Posterior cingulate gyrus (tissue), 11 donors: ENCODE data around the gene NT5C3B.
"Not testable (repeated sequence)": the region's sequence is repeated elsewhere in the genome, so short reads cannot be mapped to it uniquely, and the experiment has no call there.

Experiments
- DNase-seq, 10 donors: peaks; one replicate each; pipeline versions ENCODE4 v3.0.0 to v3.0.0-alpha.2; 2020 to 2021; ENCODE audit warnings: mixed read lengths in 3 of 10
- intact Hi-C: fragments of 100-400 bp; cut with DNase I; formaldehyde crosslinking; loops from one replicate; pipeline ENCODE4 v1.15.1; 2023

Gene NT5C3B

DNA sequence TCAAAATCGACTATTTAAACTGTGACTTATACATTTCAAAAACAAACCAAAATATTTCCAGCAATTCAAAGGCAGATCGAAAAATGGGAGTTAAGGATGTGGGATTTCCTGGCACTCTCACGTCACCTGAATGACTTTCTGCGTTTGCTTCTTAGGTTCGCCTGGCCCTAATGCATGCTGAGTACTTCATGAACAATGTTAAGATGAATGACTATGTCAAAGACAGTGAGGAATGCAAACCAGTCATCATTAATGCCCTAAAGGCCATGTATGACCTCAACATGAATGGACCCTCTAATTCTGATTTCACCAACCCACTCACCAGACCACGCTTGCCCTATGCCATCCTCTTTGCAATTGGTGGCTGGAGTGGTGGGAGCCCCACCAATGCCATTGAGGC lies 8.9 kb upstream of the NT5C3B start:
- DNase-seq: no peak
- intact Hi-C loops: no loop called here

GRCh38 chr17:41840781-41841180 lies 4.7 kb upstream of the NT5C3B start:
- intact Hi-C loops, DNase-seq: not testable (repeated sequence)

- DNase-seq, intact Hi-C loops: not testable (repeated sequence)
These were observed 3.4 kb upstream of the NT5C3B start for GRCh38 chr17:41839448-41839847.

- DNase-seq: peak in 1 of 10 donors; percentile 29
- intact Hi-C loops: no loop called here
These were observed 1.9 kb upstream of the NT5C3B start, which contains the start of gene KLHL10 for GRCh38 chr17:41837761-41838538. TSS of gene KLHL10 (plus strand) at chr17:41837825. CDS start at chr17:41837933, 108 bp downstream.

DNA sequence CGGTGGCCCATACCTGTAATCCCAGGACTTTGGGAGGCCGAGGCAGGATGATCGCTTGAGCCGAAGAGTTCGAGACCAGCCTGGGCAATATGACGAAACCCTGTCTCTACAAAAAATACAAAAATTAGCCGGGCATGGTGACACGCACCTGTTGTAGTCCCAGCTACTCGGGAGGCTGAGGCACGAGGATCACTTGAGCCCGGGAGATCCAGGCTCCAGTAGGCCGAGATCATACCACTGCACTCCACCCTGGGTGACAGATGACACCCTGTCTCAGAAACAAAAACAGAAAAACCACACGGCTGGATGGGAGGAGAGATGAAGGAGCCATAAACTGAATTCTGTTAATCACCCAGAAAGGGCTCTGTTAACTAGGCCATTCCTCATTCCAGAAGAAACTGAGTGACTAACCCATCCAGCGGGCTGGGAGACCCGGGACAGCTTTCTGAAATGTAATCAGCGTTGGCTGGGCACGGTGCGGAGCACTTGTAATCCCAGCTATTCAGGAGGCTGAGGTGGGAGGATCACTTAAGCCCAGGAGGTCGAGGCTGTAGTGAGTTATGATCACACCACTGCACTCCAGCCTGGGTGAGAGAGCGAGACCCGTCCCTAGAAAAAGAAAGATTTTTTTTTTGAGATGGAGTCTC lies 641 bp upstream of the NT5C3B start:
- DNase-seq: peak in 1 of 10 donors; percentile 76
- intact Hi-C loops: no loop called here

DNA sequence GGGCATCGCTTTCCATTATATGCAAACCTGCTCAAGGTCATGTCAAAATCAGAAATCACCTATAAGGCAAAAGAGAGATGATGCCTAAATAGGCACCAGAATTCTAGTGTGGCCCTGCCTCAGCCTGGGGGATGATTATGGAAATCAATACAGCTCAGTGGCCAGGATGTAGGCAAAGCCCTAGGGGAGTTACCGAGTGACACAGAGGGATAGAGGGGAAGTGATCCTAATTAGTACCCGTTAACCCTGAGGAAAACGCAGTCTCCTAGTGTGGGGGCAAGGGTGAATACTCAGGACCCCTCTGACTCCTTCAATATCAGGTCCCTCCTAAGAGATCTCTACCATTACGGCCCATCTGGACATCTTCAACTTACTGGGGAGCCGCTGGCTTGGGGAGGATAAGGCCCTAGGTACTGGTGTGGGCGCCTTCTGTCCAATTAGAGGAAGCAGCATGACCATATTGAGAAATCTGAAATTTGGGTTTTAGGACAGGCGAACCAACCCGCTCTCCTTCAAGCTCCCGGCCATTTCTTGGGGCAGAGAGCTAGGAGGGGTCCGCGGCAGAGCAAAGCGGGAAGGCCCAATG lies 725 bp downstream of the NT5C3B start:
- DNase-seq: no peak
- intact Hi-C loops: no loop called here

- intact Hi-C loops: not testable (repeated sequence)
- peak in 1 of 10 donors; percentile 27 for DNase-seq
These were observed 6.1 kb downstream of the NT5C3B start for GRCh38 chr17:41829961-41830360.

DNA sequence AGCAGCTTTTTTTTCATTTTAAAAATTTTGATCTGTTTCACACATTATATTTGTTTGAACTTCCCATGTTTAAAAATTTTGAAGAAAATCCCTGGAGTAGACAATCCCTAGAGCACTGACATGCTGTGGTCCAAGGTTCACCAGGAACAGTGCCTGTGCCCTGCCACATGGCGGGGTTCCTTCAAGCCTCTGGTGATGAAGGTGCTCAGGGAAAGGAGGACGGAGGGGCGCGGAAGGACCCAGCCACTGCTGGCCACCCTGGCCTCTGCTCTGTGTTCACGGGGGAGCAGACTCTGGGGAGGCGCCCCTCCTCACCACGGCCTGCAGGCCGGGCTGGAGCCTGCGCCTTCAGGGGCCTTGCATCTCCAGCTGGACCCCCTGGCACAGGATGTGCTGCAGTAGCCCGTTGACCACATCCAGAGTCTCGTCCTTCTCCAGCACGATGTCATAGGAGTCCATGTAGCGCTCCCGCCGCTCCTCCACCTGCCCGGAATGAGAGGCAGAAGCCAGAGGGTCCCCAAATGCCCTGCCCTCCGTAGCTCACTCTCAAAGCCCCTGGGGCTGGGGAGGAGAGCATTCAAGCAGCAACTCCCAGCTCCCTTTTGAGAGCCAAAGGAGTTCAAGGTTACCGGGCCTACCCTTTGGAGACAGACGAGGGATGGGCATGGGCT lies 10.7 kb downstream of the NT5C3B start:
- peak in 1 of 10 donors; percentile 74 for DNase-seq
- intact Hi-C loops: no loop called here

DNA sequence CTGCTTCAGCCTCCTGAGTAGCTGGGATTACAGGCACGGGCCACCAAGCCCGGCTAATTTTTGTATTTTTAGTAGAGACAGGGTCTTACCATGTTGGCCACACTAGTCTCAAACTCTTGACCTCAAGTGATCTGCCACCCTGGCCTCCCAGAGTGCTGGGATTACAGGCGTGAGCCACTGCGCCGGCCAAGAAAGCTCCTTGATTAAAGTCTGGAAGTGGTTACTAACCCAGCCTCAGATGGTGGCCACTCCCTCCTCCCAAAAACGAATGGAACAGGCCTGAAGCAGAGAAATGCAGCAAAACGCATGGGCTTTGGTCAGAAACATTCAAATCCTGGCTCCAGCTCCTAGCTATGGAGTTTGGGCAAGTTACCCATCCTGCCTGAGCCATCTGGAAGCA lies 11.9 kb downstream of the NT5C3B start:
- intact Hi-C loops: no loop called here
- DNase-seq: peak in 1 of 10 donors; percentile 51

DNA sequence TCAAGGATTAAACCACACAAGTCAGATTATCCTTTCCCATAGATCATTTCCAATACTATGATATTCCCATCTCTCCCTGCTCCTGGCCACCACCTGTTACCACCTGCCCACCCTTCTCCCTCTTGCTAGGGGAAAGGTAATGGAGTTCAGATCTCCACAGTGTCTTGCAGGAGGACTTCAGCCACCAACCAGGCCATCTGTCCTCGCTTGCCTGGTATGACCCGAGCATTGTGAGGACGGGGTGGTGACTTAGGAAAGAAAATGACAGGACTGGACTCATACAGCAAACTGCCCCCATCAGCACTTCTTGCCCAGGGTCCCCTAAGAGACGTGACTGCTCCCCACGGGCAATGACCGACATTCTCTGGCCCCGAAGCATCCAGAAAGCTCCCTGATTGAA lies 12.5 kb downstream of the NT5C3B start:
- DNase-seq: peak in 3 of 10 donors; percentile 18 to 35 (median 22)
- intact Hi-C loops: no loop called here

DNA sequence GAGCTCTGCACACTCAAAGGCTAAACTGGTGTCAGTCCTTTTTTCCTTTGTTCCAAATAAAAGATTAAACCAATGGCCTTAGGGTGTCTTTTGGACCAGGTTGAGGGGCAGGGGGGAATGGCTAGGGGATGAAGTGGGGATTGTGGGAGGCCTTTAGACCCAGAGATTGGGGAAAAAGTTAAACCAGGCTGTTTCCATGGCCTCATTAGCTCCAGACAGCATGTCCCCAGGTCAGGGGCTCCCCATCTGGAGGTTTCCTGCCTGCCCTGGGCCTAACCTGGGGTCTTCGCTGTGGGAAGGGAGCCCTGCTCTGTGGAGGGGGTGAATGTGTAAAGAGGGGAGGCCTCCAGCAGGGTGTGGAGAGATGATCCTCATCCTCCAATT lies 12.9 kb downstream of the NT5C3B start:
- DNase-seq: peak in 1 of 10 donors; percentile 26
- intact Hi-C loops: no loop called here

- intact Hi-C loops: no loop called here
- DNase-seq: peak in 1 of 10 donors; percentile 50
These were observed 13.6 kb downstream of the NT5C3B start for GRCh38 chr17:41822216-41823140.

DNA sequence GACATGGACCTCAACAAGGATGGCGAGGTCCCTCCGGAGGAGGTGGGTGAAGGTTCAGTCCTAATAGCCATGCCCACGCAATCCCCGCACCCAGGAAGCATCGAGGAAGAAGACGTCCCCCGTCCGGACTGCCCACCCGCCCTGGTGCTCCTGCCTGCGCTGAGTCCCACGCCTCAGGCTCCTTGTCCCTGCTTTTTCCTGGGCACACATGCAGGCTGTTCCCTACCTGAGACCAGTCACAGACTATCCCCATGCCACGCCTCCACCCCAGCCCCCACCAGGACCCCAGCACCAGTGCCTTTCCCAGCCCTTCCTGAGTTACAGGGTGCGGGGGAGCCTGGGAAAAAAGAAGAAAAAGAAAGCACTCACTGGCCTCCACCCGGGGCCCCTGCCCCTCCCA lies 14.3 kb downstream of the NT5C3B start:
- intact Hi-C loops: no loop called here
- DNase-seq: peak in 1 of 10 donors; percentile 40

DNA sequence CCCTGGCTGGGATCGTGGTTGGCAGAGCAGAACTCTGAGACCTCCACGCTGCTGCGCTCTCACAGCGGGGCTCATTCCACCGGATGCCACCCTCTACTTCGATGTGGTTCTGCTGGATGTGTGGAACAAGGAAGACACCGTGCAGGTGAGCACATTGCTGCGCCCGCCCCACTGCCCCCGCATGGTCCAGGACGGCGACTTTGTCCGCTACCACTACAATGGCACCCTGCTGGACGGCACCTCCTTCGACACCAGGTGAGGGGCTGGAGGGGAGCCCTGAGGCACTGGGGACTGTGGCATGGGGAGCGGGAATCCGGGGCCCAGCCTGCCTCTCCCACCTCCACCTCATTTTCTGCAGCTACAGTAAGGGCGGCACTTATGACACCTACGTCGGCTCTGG lies 18.0 kb downstream of the NT5C3B start:
- DNase-seq: peak in 1 of 10 donors; percentile 50
- intact Hi-C loops: no loop called here

- DNase-seq: peak in 1 of 10 donors; percentile 72
- intact Hi-C loops: no loop called here
These were observed 19.3 kb downstream of the NT5C3B start for GRCh38 chr17:41816637-41817320.

- intact Hi-C loops: no loop called here
- no peak for DNase-seq
These were observed 21.8 kb downstream of the NT5C3B start for GRCh38 chr17:41814195-41814594.

DNA sequence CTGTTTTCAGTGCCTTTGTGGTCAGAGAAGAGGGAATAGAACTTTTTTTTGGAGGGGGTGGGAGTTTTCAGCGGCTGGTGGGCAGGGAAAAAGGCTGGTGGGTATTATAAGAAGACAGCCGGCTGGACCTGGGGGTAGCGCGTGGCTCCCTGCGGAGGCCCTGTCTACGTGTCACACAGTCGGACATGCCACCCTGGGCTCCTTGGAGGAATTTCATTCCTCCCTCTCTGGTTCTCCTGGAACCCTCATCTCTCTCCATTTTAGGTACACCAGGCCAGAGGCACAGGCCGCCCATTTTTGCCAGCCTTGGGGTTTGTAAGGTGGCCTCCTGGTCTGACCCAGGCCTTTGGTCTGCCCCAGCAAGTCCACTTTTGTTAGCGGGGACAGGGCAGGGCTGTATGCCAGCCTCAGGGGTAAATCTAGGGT lies 22.3 kb downstream of the NT5C3B start:
- no peak for DNase-seq
- intact Hi-C loops: no loop called here

DNA sequence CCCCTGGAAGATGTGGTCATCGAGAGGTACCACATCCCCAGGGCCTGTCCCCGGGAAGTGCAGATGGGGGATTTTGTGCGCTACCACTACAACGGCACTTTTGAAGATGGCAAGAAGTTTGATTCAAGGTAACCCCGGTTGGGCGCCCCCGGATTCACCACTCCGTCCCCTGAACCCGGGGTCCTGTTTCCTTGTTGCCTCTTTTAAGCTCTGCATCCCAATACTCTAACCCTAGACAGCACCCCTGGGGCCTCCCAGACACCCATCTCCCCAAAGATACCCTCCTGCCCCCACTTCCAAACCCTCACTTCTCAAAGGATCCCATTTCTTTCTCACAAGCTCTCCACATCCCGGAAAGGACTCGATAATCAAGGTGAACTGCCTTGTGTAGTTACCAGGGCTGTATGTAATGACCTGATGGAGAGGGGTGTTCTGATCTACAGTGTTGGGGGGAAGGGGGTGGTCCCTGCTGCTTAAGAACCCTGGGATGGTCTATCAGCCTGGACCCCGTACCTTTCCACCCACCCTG lies 22.8 kb downstream of the NT5C3B start:
- intact Hi-C loops: no loop called here
- no peak for DNase-seq
